Fibroblast of skin of right biceps (primary cell): ENCODE results near the gene ERP29.

Source experiments
- DNase-seq: peaks from one replicate; pipeline ENCODE4 v3.0.0-alpha.2; 2013

ERP29 gene

GRCh38 chr12:112046003-112046402 is 32.8 kb downstream of the ERP29 start:
- no peak for DNase-seq

GRCh38 chr12:112049351-112049750 is 36.1 kb downstream of the ERP29 start:
- no peak for DNase-seq

GRCh38 chr12:112061137-112061536 is 47.9 kb downstream of the ERP29 start:
- DNase-seq, result no peak

- no peak for DNase-seq
Observed at GRCh38 chr12:112063273-112063672, 50.0 kb downstream of the ERP29 start.

GRCh38 chr12:112066566-112066965 is 53.3 kb downstream of the ERP29 start:
- no peak for DNase-seq
